LNCAP (cell line): Measurements from ENCODE around the gene NID2.

Experiments used
- TF ChIP-seq, protein P1 (sequence below): fragments of 450-650 bp; IDR thresholded peaks from 2 replicates; pipeline ENCODE4 v1.5.1; 2017; ENCODE audit warnings: mild to moderate bottlenecking

Gene NID2

DNA sequence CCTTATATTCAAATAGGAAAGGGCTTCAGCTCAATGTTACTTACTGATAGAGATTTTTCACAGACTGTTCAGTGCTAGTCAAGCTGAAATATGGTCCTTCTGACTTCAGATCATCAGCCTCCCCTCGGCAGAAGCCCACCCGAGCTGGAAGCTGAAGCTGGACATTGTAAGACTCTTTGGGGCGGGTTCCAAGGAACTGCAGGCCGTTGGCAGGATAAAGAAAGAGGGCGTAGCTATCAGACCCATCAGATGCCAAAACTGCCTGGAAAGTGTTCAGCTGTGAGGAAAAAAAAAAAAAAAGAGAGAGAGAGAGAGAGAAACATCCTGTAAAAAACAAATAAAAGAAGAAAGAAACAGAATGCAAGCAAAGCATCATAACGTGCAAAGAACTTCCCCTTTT is 8.8 kb downstream of the NID2 start:
- TF ChIP-seq, protein P1, sequence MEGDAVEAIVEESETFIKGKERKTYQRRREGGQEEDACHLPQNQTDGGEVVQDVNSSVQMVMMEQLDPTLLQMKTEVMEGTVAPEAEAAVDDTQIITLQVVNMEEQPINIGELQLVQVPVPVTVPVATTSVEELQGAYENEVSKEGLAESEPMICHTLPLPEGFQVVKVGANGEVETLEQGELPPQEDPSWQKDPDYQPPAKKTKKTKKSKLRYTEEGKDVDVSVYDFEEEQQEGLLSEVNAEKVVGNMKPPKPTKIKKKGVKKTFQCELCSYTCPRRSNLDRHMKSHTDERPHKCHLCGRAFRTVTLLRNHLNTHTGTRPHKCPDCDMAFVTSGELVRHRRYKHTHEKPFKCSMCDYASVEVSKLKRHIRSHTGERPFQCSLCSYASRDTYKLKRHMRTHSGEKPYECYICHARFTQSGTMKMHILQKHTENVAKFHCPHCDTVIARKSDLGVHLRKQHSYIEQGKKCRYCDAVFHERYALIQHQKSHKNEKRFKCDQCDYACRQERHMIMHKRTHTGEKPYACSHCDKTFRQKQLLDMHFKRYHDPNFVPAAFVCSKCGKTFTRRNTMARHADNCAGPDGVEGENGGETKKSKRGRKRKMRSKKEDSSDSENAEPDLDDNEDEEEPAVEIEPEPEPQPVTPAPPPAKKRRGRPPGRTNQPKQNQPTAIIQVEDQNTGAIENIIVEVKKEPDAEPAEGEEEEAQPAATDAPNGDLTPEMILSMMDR, result no peak

DNA sequence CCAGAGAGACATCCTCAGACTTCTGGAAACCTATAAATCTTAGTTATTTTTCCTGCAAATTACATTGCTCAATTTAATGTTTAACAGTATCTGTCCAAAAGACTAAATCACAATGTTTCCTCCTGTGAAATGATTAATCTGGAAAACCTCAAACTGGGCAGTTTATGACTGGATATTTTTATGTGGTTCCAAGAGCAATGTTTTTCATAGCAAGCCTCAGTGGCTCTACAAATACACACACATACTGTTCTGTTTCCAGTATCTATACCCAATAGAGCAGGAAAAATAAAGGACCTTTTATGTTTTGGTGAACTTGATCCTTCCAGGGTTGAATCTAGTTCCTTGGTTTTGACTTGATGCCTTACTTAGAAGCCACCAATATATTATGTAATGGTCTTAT is 9.2 kb downstream of the NID2 start:
- TF ChIP-seq, protein P1, result no peak

DNA sequence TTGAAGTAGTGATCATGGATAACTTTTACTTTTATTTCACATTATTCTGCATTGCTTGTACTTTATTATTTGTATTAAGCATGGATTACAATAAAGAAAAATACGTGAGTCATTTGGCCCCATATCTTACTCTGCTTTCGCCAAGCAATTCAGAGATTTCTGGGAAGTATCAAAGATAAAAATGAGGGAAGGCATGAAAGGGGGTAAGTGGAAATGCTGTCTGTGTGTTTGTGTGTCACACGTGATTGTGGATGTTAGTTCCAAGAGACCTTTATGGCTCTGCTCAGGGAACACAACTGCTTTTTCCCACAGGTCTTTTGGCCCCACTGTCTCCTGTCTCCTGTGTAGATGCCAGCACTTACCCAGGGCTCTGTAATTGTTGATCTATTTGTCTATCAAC is 10.5 kb downstream of the NID2 start:
- TF ChIP-seq, protein P1, result no peak

DNA sequence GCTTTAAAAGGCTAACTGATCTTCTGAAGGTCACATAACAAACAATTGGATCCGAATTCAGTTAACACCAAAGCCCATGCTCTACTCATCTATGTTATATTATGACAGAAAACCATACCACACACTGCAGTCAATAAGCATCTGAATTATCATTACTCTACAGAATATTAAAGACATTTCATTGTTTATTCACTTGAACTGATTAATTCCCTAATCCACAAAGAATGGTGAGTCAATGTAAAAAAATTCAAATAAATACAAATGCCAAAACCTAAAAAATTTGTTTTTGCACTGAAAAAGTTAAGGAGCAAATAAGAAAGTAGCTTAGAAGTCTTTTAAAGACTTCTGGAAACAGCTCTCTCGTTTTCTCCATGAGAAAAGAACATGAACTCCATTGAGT is 13.7 kb downstream of the NID2 start:
- TF ChIP-seq, protein P1, result no peak

DNA sequence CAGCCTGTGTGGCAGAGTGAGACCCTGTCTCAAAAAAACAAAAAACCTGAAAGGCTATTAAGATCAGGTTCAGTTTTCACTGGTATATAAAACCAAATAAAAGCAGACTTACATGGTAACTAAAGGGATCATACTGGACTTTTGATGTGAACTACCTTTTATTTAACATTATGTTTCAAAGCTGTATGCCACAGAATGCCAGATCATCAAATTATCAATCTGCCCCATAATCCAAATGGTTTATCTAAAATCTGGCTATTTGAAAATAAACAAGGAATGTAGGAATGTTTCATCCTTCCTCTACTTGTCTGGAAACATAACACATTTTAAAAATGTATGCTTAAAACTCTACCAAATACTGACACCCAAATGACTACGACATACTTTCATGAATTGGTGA is 14.2 kb downstream of the NID2 start:
- TF ChIP-seq, protein P1, result no peak

DNA sequence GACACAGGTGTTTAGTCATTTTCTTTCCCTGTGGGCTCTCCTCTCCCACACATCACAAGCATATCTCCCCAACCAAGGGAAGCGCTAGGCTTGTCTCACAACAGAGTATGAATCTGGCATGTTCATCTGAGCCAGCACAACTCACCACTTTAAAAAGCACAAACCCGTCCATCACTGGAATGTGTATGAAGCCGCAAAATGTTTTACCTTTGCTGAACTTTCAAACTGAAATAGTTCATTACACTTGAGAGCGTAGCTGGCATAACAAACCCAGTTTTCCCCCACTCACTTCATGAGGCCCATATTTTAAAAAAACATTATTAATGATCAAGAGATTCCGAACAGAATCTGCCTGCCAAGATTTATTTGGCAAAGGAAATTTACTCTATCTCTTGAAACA is 15.8 kb downstream of the NID2 start:
- TF ChIP-seq, protein P1, result no peak

DNA sequence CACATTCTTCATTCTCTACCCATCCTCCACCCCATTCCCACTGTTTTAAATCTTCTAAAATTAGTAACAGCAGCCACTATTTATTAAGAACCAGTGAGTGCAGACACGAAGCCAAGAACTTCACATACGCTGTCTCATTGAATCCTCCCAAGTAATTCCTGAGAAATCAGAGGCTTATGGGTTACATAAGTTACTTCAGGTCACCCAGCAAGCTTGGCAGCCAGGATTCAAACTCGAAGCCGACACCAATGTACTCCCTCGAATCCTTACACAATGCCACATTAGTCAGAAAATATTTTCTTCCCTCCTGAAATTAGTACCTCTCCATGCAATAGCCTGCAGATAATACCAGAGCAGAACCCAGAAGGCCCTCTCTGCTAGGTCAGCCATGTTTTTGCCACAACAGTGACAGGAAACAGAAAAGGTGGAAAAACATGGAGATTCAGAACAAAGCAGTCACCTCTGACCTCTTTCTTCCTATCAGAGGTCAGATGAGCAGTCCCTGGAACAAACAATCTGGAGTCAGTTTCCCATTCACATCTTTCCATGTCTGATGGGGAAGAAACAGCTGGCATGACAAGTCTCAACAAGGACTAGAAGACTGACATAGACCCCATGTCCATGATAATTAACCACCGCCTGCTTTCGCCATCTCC is 16.4 kb downstream of the NID2 start:
- TF ChIP-seq, protein P1, result no peak

DNA sequence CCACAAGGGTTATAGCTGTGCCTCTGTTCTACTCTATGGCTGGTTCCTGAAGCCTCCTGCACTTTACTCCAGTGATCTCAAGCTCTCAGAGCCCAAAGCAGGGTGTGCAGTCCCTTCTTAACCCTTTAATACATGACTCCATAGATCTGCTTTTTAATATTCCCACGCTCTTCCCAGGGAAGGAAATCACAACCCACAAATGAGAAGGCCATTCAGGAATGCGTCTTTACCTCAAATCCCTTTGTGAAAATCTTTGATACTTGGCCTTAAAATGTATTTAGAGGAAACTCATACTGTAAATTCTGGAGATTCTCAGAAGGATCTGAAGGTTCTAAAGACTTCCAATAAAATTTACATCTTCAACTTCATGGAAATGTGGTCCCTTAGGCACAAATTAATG is 17.0 kb downstream of the NID2 start:
- TF ChIP-seq, protein P1, result no peak
